SU-DHL-6 (cell line): ENCODE results near the gene APOC3.

Experiments used
- CTCF ChIP-seq: fragments of 200-600 bp; sonication (generic); IDR thresholded peaks from one replicate; pipeline ENCODE4 v1.5.1; 2017; ENCODE audit warnings: antibody characterized with exemption, mild to moderate bottlenecking, low read length, moderate library complexity; ENCODE audit not compliant: insufficient read depth, poor library complexity, severe bottlenecking
- EZH2phosphoT487 ChIP-seq: fragments of 200-600 bp; sonication (generic), shearing (Covaris generic); conservative IDR thresholded peaks from 2 replicates; pipeline ENCODE4 v1.6.1; 2018; ENCODE audit warnings: mild to moderate bottlenecking, antibody characterized with exemption, low read length, moderate library complexity, mixed read lengths

- TF ChIP-seq CTCF, result no peak
- no peak for TF ChIP-seq EZH2phosphoT487
These were observed 18.5 kb upstream of the APOC3 start for GRCh38 chr11:116811194-116811593.
